Adrenal gland (tissue), 5 donors: ENCODE results near the gene ARG2.

Experiments used
- POLR2A ChIP-seq, 2 donors: fragments of 450-650 bp; IDR thresholded peaks; one replicate each; pipeline ENCODE4 v1.6.1; 2017; ENCODE audit warnings: antibody characterized with exemption in 2 of 2, mild to moderate bottlenecking in 2 of 2, moderate library complexity in 1 of 2
- TF ChIP-seq, protein P1 (sequence below), 6 experiments: fragments of 450-650 bp in 4 of 6; fragments of 200-600 bp in 2 of 6; sonication (generic) in 1 of 6; IDR thresholded peaks; 1 replicate in 5 of 6; 2 replicates in 1 of 6; pipeline versions ENCODE4 v1.5.1 to v1.8.0; 2016 to 2021; ENCODE audit warnings: antibody characterized with exemption in 6 of 6, mild to moderate bottlenecking in 2 of 6, moderate library complexity in 1 of 6
- donor health status: DM: no; HTN: no; CAD: no.

GRCh38 chr14:67579040-67579439 is 40.7 kb upstream of the ARG2 start:
- TF ChIP-seq, protein P1, sequence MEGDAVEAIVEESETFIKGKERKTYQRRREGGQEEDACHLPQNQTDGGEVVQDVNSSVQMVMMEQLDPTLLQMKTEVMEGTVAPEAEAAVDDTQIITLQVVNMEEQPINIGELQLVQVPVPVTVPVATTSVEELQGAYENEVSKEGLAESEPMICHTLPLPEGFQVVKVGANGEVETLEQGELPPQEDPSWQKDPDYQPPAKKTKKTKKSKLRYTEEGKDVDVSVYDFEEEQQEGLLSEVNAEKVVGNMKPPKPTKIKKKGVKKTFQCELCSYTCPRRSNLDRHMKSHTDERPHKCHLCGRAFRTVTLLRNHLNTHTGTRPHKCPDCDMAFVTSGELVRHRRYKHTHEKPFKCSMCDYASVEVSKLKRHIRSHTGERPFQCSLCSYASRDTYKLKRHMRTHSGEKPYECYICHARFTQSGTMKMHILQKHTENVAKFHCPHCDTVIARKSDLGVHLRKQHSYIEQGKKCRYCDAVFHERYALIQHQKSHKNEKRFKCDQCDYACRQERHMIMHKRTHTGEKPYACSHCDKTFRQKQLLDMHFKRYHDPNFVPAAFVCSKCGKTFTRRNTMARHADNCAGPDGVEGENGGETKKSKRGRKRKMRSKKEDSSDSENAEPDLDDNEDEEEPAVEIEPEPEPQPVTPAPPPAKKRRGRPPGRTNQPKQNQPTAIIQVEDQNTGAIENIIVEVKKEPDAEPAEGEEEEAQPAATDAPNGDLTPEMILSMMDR (IDR thresholded peaks at IDR 0.05), result no peak
- no peak for TF ChIP-seq POLR2A (IDR thresholded peaks at IDR 0.05)
